ENCODE measurements around the gene SMG1. TPM values are rescaled to one million over a fixed set of nuclear protein-coding genes. Genes with fewer than 3 reads are reported as not detected.

Gene SMG1
- total and polyA plus RNA-seq, 2 of the 13 experiments (the other 11 are each of a cell fraction or from before 2014, with no cell fraction given): 48.7 to 53.7 TPM

DNA sequence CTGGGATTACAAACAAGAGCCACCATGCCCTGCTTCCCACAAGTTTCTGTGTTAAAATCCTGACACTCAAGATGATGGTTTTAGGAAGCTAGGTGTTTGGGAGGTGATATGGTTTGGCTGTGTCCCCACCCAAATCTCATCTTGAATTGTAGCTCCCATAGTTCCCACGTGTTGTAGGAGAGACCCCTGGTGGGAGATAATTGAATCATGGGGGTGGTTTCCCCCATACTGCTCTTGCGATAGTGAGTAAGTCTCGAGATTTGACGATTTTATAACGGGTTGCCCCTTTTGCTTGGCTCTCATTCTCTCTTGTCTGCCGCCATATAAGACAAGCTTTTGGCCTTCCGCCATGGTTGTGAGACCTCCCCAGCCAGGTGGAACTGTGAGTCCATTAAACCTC lies 17.2 kb upstream of the SMG1 start (continued):
- TF ChIP-seq, protein P1, sequence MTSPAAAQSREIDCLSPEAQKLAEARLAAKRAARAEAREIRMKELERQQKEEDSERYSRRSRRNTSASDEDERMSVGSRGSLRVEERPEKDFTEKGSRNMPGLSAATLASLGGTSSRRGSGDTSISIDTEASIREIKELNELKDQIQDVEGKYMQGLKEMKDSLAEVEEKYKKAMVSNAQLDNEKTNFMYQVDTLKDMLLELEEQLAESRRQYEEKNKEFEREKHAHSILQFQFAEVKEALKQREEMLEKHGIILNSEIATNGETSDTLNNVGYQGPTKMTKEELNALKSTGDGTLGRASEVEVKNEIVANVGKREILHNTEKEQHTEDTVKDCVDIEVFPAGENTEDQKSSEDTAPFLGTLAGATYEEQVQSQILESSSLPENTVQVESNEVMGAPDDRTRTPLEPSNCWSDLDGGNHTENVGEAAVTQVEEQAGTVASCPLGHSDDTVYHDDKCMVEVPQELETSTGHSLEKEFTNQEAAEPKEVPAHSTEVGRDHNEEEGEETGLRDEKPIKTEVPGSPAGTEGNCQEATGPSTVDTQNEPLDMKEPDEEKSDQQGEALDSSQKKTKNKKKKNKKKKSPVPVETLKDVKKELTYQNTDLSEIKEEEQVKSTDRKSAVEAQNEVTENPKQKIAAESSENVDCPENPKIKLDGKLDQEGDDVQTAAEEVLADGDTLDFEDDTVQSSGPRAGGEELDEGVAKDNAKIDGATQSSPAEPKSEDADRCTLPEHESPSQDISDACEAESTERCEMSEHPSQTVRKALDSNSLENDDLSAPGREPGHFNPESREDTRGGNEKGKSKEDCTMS (CRISPR knock-in tag; conservative IDR thresholded peaks at IDR 0.05): no peak
- no peak for TF ChIP-seq ZNF296 (CRISPR knock-in tag; conservative IDR thresholded peaks at IDR 0.05)
- TF ChIP-seq ZNF225 (CRISPR knock-in tag; IDR thresholded peaks at IDR 0.05): no peak
- TF ChIP-seq, protein P2, sequence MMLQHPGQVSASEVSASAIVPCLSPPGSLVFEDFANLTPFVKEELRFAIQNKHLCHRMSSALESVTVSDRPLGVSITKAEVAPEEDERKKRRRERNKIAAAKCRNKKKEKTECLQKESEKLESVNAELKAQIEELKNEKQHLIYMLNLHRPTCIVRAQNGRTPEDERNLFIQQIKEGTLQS (CRISPR knock-in tag; IDR thresholded peaks at IDR 0.05): no peak

DNA sequence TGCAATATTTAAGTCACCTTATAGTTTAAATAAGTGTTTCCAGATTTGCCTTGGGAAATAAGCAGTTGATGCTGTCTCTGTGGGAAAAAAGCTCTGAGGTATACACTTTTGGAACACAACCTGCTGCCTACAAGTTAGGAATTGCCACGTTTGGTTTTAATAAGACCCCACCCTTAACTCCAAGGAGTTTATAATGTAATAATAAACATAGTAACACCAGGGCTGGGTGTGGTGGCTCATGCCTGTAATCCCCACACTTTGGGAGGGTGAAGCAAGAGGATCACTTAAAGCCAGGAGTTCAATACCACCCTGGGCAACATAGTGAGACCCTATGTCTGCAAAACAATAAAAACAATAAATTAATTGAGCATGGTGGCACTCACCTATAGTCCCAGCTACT lies 15.9 kb upstream of the SMG1 start:
- Histone ChIP-seq H3K9ac (ENCODE audit: insufficient read depth, low read depth, low read length) (no peak overlapping the region), H3K4me2 (ENCODE audit: low read depth, low read length) (no peak overlapping the region), H3K4me3 (replicated peaks in 1 of 3; ENCODE audit: insufficient read depth in 1 of 3, low read depth in 2 of 3, low read length in 3 of 3) (no peak overlapping the region), H3K4me1 (ENCODE audit: insufficient read depth, low read length) (peaks cover 27% of the 10 kb centered on the region), H4K20me1 (ENCODE audit: insufficient read depth, low read length) (no peaks in the 10 kb centered on the region), H3K79me2 (ENCODE audit: insufficient read depth, low read length) (no peaks in the 10 kb centered on the region), H3K36me3 (replicated peaks in 1 of 2; ENCODE audit: control insufficient read depth in 1 of 2, insufficient read depth in 2 of 2, low read length in 2 of 2) (no peaks in the 10 kb centered on the region), H3K27ac (ENCODE audit: extremely low read length, insufficient read depth, low read length) (no peak overlapping the region), H3K9me3 (ENCODE audit: low read length) (no peaks in the 10 kb centered on the region), H2AFZ (ENCODE audit: low read length) (no peak overlapping the region), H3K27me3 (ENCODE audit: control insufficient read depth in 1 of 2, insufficient read depth in 2 of 2, low read length in 2 of 2) (no peaks in the 10 kb centered on the region; a peak in 3 of 5 replicates)
- WGBS (ENCODE audit: low lambda C conversion rate): 30% methylated on average over 1 of the region's 1 CpG
- CTCF ChIA-PET (ENCODE audit: low intra/inter-chr PET ratio, low total read pairs): no interaction called here
- BruUV-seq (replicated peaks): no TSS peak
- in situ Hi-C loops (cut with HindIII; ENCODE audit: extremely low pct_ligation_motif_present, low pct_unique_long_range_greater_than_20kb) (no loop called here), intact Hi-C loops (cut with micrococcal nuclease; ENCODE audit: unreplicated experiment) (no loop called here)
- ATAC-seq (no peak), FAIRE-seq (no peak), DNase-seq (ENCODE audit: low spot score) (no peak)
- POLR2A ChIA-PET: interaction anchor here (2.1 kb wide), 1 partner anchor 141 kb away, joined by 5 read pairs; the partner anchor contains the start of gene ARL6IP1
- no peak for TF ChIP-seq PTBP1 (IDR thresholded peaks at IDR 0.05; ENCODE audit: low read depth, low read length, poor library complexity, severe bottlenecking)
- no peak for TF ChIP-seq ZNF326 (CRISPR knock-in tag; IDR thresholded peaks at IDR 0.05; ENCODE audit: borderline replicate concordance)
- TF ChIP-seq DNMT1 (CRISPR knock-in tag; IDR thresholded peaks at IDR 0.05): no peak
- TF ChIP-seq ZNF263 (CRISPR knock-in tag; IDR thresholded peaks at IDR 0.05): no peak
- no peak for TF ChIP-seq ZNF780A (CRISPR knock-in tag; IDR thresholded peaks at IDR 0.05)
- TF ChIP-seq ATF7 (IDR thresholded peaks at IDR 0.05): no peak
- no peak for TF ChIP-seq ATF7 (CRISPR knock-in tag; IDR thresholded peaks at IDR 0.05)
- TF ChIP-seq NR2C2 (CRISPR knock-in tag; IDR thresholded peaks at IDR 0.05; ENCODE audit: borderline replicate concordance): no peak
- TF ChIP-seq GABPA (IDR thresholded peaks at IDR 0.05; ENCODE audit: low read depth, low read length): no peak
- no peak for TF ChIP-seq GABPA (CRISPR knock-in tag; IDR thresholded peaks at IDR 0.05; ENCODE audit: low read depth)
- TF ChIP-seq ZNF432 (CRISPR knock-in tag; IDR thresholded peaks at IDR 0.05; ENCODE audit: borderline replicate concordance): no peak
- no peak for TF ChIP-seq HDAC6 (IDR thresholded peaks at IDR 0.05; ENCODE audit: low read depth, low read length)
- TF ChIP-seq, protein P3, sequence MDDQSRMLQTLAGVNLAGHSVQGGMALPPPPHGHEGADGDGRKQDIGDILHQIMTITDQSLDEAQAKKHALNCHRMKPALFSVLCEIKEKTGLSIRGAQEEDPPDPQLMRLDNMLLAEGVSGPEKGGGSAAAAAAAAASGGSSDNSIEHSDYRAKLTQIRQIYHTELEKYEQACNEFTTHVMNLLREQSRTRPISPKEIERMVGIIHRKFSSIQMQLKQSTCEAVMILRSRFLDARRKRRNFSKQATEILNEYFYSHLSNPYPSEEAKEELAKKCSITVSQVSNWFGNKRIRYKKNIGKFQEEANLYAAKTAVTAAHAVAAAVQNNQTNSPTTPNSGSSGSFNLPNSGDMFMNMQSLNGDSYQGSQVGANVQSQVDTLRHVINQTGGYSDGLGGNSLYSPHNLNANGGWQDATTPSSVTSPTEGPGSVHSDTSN (CRISPR knock-in tag; IDR thresholded peaks at IDR 0.05; ENCODE audit: borderline replicate concordance): no peak
- no peak for TF ChIP-seq ARID2 (CRISPR knock-in tag; IDR thresholded peaks at IDR 0.05; ENCODE audit: borderline replicate concordance)
